ENCODE data around the gene CCDC17.

Gene CCDC17

GRCh38 chr1:45623972-45624371, at the start of gene CCDC17:
CCDC17 (minus strand) TSS chr1:45624054; CDS start chr1:45623909, 145 bp downstream.
- no peak for DNase-seq

DNA sequence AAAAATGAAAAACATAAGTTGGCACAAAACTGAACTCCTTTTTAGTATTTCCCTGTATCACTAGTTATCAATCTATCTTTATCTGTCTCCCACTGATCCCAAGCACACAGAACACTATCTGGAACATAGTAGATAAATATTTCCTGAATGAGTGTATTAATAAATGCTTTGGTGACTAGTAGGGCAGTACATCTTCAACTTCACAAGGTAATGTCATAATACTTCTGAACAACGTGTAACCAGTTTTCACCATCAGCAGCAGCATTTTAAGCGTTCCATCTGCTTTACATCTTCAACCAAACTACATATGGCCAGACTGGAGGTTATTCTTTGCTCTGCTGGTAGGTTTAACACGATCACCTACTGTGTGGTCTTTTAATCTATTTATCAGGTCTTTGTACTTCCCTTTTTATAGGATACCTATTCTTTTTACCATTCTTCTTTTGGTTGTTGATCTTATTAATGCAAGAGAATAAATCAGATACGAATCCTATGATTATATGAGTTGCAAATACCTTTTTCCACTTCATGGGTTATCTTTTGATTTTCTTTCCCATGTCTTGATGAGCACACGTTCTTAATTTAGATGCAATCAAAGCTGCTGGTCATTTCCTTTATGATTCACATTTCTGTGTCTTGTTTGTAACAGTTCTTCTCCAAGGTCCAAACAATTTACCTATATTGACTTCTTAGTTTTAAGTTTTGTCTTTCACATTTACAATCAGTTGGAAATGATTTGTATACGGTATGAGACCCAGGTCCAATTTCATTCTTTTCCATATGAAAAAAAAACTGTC, 46.2 kb upstream of the CCDC17 start:
- no peak for DNase-seq

DNA sequence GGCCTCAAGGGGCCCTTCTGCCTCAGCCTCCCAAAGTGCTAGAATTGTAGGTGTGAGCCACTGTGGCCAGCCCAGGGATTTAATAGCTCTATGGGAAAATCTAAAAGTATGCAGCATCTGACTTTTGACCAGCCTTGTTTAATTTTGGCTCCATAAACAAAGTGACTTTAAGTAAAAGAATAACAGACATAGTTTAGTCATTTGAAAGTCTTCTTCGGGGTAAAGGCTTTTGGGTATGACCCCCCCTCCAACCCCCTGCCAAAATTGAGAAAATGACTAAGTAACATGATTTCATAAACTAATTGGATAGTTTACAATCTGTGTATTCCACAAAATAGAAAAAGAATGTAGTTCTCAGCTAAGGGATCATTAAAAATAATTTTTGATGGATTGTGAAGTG, 45.5 kb upstream of the CCDC17 start:
- DNase-seq, result no peak

- DNase-seq, result no peak
Measured at GRCh38 chr1:45668526-45668925, 44.7 kb upstream of the CCDC17 start.

- no peak for DNase-seq
Measured at GRCh38 chr1:45667321-45668111, 43.7 kb upstream of the CCDC17 start.

- no peak for DNase-seq
Measured at GRCh38 chr1:45666836-45667235, 43.0 kb upstream of the CCDC17 start.

GRCh38 chr1:45660336-45660735, 36.5 kb upstream of the CCDC17 start:
- DNase-seq, result no peak

DNA sequence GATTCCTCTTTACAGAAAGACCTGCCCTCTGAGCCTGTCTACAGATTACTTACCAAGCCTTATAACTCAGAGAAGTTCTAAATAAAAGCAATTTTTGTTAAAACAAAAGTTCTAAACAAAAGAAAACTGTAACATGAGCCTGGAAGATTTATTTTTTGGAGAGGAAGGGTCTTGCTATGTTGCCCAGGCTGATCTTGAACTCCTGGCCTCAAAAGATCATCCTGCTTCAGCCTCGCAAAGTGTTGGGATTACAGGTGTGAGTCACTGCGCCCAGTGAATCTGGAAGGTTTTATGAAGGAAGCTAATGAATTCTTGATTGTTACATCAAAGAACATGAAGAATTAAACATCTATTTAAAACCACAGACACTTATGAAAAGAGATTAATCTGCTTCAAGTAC, 35.4 kb upstream of the CCDC17 start:
- no peak for DNase-seq

- DNase-seq, result no peak
Measured at GRCh38 chr1:45658171-45658570, 34.3 kb upstream of the CCDC17 start.

GRCh38 chr1:45656573-45657226, 32.8 kb upstream of the CCDC17 start:
- no peak for DNase-seq

DNA sequence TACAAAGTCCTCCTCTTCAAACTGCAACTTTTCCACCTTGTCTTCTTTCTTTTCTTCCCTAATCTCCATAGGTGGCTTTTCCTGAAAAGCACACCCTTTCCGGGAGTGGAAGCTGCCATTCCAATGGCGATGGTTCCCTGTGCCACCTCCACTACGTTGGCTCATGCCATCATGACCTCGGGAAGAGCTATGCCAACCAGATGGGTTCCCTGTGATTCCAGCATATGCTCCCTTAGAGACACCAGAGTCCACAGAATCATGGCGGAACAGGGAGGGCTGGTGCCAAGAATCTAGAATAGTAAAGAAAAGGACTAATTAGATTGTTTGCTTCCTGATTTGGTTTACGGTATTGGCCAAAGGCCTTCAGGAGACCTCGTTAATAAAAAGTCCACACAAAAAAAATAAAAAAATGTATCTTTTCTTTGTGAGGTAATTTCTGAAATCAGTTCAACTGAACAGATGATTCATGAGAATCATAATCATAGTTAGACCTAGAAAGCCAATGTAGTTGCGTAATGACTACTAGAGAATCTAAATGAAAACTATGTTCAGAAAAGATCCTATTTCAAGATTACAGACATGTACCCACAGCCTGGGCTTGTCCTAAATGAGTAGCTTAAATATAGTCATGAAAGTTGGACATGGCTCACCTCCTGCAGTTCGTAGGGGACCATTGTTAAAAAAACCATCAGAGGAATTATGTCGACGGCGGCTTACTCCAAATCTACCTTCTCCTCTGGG, 30.9 kb upstream of the CCDC17 start:
- no peak for DNase-seq

GRCh38 chr1:45647248-45648021, 23.6 kb upstream of the CCDC17 start:
- no peak for DNase-seq

GRCh38 chr1:45644661-45645060, 20.8 kb upstream of the CCDC17 start:
- DNase-seq, result no peak

GRCh38 chr1:45643978-45644377, 20.1 kb upstream of the CCDC17 start:
- peak; percentile 71 for DNase-seq

DNA sequence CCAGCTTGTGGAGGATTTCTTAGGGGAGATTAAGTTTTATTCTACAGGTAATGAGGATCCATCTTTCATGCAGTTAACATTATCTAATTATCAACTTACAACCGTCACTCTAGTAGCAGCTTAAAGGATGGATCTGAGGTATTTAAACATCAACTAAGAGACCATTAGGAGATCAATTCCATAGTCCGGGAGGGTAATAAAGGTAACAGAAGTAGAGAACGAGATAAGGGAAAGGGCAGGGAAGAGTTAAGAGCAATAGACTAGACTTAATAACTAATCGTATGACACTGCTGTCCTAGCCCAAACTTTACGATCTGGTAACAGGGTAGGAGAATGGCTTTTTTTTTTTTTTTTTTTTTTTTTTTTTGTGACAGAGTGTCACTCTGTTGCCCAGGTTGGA, 19.5 kb upstream of the CCDC17 start:
- DNase-seq, result no peak

GRCh38 chr1:45640293-45640692, 16.4 kb upstream of the CCDC17 start:
- DNase-seq, result no peak

GRCh38 chr1:45635211-45635610, 11.4 kb upstream of the CCDC17 start:
- DNase-seq, result no peak

DNA sequence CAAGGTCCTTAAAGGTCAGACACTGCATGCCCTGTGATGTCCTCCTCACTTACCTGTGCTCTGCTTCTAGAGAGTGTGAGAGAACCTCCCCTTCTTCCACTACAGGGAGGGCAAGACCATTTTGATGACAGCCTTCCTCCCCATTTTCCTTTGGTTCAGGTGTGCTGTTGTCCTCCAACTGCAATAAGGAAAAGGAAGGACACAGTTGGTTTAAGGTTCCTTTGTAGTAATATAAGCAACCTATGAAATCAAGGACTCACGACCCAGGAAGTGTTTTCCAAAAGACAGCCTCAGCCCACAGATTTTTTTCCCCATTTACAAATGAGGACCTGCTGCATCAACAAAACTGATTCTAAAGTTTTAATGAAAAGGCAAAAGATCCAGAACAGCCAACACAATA, 6.6 kb upstream of the CCDC17 start:
- DNase-seq, result no peak

- DNase-seq, result no peak
Measured at GRCh38 chr1:45629035-45629434, 5.2 kb upstream of the CCDC17 start.

GRCh38 chr1:45622524-45623394, 1.1 kb downstream of the CCDC17 start:
- no peak for DNase-seq

DNA sequence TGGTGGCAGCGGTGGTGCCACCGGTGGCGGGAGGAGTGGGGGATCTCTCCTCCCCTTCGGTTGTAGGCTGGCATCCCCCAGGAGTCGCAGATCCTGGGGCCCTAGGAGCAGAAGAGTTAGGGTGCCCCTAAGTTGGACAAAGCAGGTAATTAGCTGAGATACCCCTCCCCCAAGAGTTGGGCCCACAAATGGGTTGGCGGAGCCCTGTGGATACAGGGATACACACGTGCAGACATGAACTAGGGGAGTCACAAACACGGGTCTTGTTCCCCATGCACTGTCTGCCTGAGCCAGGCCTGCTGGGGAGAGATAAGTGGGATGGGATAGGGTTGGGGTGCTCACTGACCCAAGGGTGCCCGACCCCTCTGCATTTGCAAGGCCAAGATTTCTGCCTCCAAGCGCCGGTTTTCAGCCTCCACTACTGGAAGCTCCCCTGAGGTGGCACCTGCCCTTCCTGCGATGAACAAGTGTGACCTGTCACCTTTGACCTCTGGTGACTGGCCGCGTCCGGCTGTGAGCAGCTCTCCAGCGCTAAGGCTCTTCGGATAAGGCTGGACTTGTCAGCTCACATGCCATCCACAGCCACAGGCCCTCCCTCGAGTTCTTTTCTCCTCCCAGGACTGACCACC, 1.8 kb downstream of the CCDC17 start:
- DNase-seq, result no peak
